HPDE6-E6E7 (cell line): ENCODE data around the gene FAAP100.

ENCODE experiments used
- DNase-seq: peaks from one replicate; pipeline ENCODE4 v3.0.0; 2011; ENCODE audit warnings: missing footprints; ENCODE audit errors: extremely low spot score

FAAP100 gene

DNA sequence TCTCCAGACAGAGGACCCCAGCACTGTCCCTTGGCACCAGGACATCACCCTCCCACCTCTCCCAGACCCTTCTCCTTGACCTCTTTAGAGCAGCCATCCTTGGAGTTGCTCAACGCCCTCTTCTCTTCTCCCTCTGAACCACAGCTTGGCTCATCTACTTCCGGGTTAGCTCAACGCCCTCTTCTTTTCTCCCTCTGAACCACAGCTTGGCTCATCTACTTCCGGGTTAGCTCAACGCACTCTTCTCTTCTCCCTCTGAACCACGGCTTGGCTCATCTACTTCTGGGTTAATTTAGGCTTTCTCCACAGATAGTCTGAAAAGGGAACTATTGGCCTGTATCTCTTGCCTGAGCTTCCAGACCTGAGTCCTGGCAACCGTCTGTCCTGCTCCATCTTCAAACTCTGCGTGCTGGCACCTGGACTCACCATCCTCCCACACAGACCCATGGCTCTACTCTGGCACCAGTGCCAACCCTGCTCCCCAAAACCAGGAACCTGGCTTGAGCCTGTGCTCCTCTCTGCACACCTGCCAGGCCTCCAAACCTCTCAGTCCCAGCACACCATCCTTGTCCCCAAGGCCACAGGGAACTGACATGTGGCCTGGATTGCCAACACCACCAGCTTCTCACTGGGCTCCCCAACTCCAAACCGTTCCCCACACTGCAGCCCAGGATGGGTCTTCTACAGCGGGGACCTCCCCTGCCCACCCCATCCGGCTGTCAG is 25.3 kb upstream of the FAAP100 start:
- no peak for DNase-seq

DNA sequence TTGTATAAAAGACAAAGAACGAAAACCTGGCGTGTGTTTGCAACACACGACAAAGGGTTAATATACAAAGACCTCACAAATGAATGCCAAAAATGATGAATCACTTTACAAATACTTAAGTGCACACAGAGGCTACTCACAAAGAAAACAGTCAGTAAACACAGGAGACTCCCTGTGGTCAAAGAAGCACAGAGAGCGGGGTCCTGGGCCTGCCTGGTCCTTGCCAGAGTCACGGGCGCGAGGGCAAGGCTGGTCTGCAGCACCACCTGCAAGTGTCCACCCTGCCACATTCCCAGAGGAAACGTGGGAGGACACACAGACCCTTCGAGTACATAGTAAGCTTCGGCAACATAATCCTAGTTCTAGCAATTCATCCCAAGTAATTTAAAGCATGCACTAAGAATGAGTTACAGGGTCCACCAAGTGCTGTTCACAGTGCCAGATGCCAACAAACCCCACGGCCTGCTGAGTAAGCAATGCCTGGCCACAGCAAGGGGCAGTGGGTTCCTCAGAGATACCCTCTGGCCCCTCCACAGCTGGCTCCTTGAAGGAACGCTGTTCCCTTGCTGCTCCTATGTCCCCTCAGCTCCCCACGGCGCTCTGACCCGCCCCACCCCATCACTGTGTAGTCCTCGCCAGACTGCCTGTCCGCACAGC is 24.6 kb upstream of the FAAP100 start:
- DNase-seq = no peak

DNA sequence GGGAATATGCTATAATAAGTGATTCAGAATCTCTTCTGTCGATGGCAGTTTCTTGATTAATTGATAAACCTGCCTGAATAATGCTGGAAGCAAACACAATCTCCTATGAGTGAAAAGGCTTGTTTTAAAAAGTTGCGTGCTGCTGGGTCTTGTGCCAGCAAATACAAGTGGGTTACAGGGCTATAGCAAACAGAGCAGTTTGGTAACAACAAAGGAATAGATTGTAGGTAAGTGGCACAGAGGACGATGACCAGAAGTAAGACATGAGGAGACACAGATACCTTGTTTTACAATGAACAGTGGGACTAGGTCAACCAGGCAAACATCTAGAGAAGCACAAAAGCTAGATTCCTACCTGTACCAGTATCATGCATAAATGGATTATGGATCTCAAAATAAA is 23.7 kb upstream of the FAAP100 start:
- DNase-seq = no peak

DNA sequence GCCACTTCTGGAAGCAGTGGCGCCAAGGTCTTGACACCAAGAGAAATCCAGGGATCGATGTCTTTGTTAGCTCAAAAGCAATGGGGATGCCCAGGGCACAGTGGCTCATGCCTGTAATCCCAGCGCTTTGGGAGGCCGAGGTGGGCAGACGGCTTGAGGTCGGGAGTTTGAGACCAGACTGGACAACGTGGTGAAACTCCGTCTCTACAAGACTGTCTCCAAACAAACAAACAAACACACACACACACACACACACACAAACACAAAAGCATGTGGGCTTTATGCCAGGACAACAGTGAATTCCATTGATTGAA is 22.4 kb upstream of the FAAP100 start:
- DNase-seq = no peak

GRCh38 chr17:81573794-81574642 is 21.9 kb upstream of the FAAP100 start:
- no peak for DNase-seq

DNA sequence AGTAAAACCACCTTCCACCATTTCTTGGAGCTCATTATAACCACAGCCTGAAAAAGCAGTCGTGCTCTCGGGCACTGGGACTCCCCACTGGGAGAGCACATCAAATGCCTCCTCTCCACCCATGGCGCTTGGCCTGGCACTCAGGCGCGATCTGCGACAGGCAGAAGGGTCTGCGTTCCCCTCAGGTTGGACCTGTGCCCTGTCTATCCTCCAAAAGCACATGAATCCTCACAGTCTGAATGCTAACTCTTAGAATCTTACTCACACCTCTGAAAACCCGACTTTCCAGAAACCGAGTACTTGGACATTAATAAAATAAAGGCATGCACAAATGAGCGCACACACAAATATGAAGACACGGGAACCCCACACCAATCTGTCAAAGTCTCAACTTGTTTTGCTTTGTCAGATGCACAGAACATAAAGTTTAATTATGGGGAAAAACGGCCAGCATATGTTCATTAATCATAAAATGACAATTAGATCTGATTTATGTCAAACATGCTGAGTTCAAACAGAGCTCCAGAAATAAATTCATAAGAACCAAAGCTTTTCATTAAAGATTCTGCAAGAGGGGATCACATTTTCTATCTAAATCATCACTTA is 20.5 kb upstream of the FAAP100 start:
- DNase-seq = no peak

- no peak for DNase-seq
Observed at GRCh38 chr17:81570964-81571363, 18.8 kb upstream of the FAAP100 start.

GRCh38 chr17:81569986-81570514 is 17.9 kb upstream of the FAAP100 start:
- DNase-seq = no peak

DNA sequence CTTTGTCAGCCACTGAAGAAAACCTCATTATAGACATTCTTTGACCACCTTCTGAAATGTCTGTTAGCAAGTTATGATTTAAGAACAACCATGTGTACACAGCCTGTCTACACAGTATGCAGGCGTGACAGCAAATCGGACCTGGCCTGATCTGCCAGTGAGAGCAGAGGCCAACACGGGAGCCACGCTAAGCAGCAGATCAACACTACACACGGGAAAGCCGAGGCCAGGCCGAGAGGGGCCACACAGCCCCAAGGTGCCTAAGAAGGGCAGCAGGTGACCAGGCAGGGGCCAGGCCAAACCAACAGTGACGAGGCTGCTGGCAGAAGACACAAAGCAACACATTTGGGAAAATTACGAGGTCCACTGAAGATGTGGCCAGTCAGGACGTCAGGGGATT is 16.3 kb upstream of the FAAP100 start:
- no peak for DNase-seq

DNA sequence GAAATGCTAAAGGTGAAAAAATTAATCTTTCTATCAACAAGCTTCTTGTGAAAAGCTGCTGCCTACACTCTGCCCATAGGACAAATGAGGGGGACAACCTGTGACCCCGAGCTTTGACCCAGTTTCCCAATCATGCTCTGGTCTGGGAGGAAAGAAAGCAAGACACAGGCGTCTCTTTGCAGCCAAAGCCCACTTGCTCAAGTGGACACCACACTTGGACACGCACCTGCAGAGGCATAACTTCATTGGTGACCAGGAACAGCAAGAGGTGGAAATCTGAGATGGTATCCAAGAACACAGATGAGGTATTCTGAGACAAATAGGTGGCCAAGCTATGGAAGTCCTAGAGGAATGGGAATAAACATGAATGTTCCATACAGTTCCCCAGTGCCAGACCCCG is 15.0 kb upstream of the FAAP100 start:
- DNase-seq = no peak

- DNase-seq = peak; percentile 76
Observed at GRCh38 chr17:81566461-81567126, 14.4 kb upstream of the FAAP100 start.

DNA sequence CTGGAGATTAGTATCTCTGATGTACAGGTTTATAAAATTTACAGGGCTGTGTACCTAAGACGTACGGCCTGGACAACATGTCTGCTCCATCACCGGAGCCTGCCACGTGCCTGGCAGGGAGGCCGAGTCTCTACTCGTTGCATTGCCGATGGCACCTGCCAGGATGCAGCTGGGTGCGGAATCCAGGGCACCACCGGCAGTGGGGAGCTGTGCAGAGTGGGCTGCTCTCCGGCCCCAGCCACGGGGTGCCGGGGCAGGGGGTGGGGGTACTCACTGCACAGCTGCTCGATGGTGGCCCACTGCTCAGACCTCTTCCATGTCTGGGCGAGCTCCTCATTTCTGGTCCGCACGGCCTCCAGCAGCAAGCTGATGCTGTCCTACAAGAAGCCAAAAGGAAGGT is 13.1 kb upstream of the FAAP100 start:
- no peak for DNase-seq

GRCh38 chr17:81564778-81565177 is 12.6 kb upstream of the FAAP100 start:
- DNase-seq = no peak

DNA sequence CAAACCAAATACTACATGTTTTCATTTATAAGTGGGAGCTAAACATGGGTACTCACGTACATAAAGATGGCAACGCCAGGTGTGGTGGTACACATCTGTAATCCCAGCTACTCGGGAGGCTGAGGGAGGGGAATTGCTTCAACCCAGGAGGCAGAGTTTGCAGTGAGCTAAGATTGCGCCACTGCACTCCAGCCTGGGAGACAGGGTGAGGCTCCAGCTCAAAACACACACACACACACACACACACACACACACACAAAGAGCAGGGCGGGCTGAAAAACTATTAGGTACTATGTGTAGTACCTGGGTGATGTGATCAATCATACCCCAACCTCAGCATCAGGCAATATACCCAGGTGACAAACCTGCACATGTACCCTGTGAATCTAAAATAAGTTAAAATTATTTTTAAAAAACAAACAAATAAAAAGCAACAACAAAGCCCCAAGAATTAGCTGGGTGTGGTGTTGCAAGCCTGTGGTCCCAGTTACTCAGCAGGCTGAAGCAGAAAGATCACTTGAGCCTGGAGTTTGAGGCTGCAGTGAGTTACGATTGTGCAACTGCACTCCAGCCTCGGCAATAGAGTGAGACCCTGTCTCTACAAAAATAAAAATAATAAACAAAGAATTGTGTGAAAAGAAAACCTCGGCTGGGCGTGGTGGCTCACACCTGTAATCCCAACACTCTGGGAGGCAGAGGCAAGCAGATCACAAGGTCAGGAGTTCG is 11.9 kb upstream of the FAAP100 start:
- no peak for DNase-seq

DNA sequence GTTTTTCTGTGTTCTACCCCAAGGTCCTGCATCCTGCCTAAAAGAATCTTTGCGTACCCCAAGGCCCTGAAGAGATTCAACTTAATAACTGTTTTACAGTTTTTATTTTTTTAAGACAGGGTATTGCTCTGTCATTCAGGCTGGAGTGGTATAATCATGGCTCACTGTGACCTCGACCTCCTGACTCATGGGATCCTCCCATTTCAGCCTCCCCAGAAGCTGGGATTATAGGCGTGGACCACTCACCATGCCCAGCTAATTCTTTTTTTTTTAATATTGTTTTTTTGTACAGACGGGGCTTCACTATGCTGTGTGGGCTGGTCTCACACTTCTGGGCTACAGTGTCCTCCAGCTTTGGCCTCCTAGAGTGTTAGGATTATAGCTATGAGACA is 9.3 kb upstream of the FAAP100 start:
- no peak for DNase-seq

- no peak for DNase-seq
Observed at GRCh38 chr17:81558941-81559806, 7.0 kb upstream of the FAAP100 start.

DNA sequence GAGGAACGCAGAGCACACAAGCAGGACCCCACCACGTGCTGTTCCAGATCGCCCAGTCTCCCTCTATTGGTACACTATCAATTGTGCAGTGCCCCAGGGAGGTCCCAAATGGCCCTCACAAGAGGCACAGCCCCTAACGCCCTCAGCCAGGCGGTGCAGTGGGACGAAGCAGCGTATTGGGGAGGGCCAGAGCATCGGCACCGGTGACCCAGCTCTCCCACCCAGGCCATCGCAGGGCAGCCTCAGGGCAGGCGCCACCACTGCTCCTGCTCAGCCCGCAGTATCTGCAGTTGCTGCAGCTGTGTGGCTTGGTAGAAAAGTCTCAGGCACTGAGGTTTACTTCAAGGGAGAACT is 5.9 kb upstream of the FAAP100 start:
- DNase-seq = no peak

DNA sequence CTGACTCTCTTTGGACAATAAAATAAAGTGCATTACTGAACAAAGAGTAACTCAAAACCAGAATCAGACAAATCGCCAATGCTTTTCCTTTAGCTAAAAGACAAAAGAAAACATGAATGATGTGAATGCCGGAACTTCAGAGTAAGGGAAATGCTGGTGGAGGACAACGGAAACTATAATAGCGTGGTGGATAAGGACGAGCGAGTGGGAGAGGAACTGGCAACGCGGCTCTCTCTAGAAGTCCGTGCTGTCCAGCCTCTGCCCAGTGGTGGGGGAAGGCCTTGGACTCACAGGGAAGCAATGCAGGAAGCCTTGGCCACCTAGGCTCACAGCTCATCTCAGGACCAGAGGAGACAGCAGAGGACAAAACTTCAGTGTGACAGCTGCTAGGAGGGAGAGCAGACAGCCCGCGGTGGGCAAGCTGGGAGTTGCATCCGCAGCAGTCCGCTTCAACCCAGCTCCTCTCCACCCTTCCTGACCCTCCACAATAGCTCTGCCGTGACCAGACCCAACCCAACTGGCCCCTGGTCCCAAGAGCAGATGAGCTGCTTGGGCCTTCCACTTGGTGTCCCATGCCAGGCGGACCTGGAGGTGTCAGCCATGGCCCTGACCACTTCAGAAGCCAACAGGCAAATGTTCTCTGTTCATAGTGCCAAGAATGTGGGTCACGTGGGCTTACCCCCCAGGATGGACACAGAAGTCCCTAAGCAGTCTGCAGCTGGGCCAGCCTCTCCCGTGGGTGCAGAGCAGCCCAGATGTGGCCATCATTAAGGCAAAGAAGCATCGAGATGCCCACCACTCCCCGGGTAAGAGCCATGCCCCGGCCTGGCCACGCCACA is 5.3 kb upstream of the FAAP100 start:
- no peak for DNase-seq

DNA sequence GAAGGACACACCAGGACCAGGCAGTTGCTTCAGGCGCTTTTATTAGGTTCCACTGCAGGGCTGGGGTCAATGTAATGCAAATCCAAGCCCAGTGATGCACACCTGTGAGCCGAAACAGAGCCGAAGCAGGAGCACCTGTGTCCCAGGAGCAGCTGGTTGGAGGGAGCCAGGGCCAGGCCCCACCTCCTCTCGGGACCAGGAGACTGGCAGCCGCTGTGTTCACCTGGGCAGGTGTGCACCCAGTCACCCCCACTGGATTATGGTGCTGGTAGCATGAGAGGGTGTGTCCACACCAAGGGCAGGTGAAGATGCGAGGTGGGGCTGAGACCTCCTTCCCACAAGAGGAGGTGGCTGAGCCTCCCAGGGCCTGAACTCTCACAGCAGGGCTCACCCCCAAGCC is 4.7 kb upstream of the FAAP100 start:
- no peak for DNase-seq
